Measurements from ENCODE around the gene ZNF543.
A peak's percentile ranks its signal among the peaks of the same experiment; 100 is the strongest.
"Not testable (repeated sequence)": the region's sequence is repeated elsewhere in the genome, so short reads cannot be mapped to it uniquely, and the experiment has no call there.

ZNF543 gene

GRCh38 chr19:57320180-57321084 lies at the start of gene ZNF543:
TSS of gene ZNF543 (plus strand) at chr19:57320472. CDS start at chr19:57320854, 382 bp downstream.
- peak within 1 kb of the TSS; percentile 94 for H2AFZ ChIP-seq
- peaks cover 32% of the 10 kb centered on the region for H3K79me2 ChIP-seq
- TF ChIP-seq, protein P1, sequence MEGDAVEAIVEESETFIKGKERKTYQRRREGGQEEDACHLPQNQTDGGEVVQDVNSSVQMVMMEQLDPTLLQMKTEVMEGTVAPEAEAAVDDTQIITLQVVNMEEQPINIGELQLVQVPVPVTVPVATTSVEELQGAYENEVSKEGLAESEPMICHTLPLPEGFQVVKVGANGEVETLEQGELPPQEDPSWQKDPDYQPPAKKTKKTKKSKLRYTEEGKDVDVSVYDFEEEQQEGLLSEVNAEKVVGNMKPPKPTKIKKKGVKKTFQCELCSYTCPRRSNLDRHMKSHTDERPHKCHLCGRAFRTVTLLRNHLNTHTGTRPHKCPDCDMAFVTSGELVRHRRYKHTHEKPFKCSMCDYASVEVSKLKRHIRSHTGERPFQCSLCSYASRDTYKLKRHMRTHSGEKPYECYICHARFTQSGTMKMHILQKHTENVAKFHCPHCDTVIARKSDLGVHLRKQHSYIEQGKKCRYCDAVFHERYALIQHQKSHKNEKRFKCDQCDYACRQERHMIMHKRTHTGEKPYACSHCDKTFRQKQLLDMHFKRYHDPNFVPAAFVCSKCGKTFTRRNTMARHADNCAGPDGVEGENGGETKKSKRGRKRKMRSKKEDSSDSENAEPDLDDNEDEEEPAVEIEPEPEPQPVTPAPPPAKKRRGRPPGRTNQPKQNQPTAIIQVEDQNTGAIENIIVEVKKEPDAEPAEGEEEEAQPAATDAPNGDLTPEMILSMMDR (IDR thresholded peaks at IDR 0.05), result no peak
- no peaks in the 10 kb centered on the region for H3K36me3 ChIP-seq (ENCODE audit: control insufficient read depth, insufficient read depth, low read length)
- no peaks in the 10 kb centered on the region for H3K9me3 ChIP-seq (ENCODE audit: control insufficient read depth, low read length)
- peak within 1 kb of the TSS; percentile 91 for H3K27ac ChIP-seq
- H3K4me1 ChIP-seq, result peaks cover 3% of the 10 kb centered on the region
- H3K4me2 ChIP-seq (ENCODE audit: low read length), result peak within 1 kb of the TSS; percentile 86
- H3K9ac ChIP-seq, result peak within 1 kb of the TSS; percentile 89
- H3K4me3 ChIP-seq (ENCODE audit: low read depth, low read length), result peak within 1 kb of the TSS; percentile 94
- no peaks in the 10 kb centered on the region for H3K27me3 ChIP-seq (ENCODE audit: control insufficient read depth, insufficient read depth, low read length)

DNA sequence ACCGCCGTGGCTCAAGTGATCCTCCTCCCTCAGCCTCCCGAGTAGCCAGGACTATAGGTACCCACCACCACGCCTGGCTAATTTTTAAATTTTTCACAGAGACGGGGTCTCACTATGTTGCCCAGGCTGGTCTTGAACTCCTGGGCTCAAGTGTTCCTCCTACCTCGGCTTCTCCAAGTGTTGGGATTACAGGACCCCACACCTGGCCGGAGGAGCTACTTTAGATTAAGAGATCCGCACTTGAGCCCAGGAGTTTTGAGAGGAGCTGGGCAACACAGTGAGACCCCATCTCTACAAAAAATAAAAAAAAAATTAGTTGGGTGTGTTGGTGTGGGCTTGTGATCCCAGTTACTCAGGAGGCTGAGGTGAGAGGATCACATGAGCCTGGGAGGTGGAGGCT lies 49.0 kb upstream of the ZNF543 start:
- no peak overlapping the region for H3K9ac ChIP-seq
- TF ChIP-seq, protein P1 (IDR thresholded peaks at IDR 0.05), result no peak
- H3K4me2 ChIP-seq (ENCODE audit: low read length), result no peak overlapping the region
- H3K4me3 ChIP-seq (ENCODE audit: low read depth, low read length), result no peak overlapping the region
- no peaks in the 10 kb centered on the region for H3K27me3 ChIP-seq (ENCODE audit: control insufficient read depth, insufficient read depth, low read length)
- no peak overlapping the region for H2AFZ ChIP-seq
- no peak overlapping the region for H3K27ac ChIP-seq
- H3K4me1 ChIP-seq, result no peaks in the 10 kb centered on the region
- no peaks in the 10 kb centered on the region for H3K79me2 ChIP-seq
- no peaks in the 10 kb centered on the region for H3K36me3 ChIP-seq (ENCODE audit: control insufficient read depth, insufficient read depth, low read length)
- H3K9me3 ChIP-seq (ENCODE audit: control insufficient read depth, low read length), result no peaks in the 10 kb centered on the region

DNA sequence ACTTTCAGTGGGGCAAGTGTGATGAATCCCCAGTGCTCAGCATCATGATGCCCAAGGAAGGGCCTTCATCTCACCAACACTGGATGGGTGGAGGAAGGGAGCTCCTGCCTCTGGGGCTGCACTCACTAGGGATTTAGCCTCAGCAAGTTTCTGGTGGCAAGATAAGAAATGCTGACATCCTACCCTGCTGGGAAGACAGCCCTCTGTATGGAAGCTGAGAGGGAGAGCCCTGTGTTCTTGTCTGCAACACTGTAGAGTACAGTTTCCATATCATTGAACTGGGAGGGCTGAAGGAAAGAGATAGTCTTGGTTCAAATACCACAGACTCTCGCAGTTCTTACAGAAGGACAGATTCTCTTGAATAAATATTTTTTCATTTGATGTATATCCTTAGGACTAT lies 47.3 kb upstream of the ZNF543 start:
- Histone ChIP-seq H3K79me2 (peaks cover under 1% of the 10 kb centered on the region), H3K4me1 (no peaks in the 10 kb centered on the region), H3K27me3 (ENCODE audit: control insufficient read depth, insufficient read depth, low read length) (no peaks in the 10 kb centered on the region), H3K36me3 (ENCODE audit: control insufficient read depth, insufficient read depth, low read length) (no peaks in the 10 kb centered on the region), H3K9ac (no peak overlapping the region), H3K27ac (no peak overlapping the region), H3K9me3 (ENCODE audit: control insufficient read depth, low read length) (no peaks in the 10 kb centered on the region), H3K4me3 (ENCODE audit: low read depth, low read length) (no peak overlapping the region), H2AFZ (no peak overlapping the region), H3K4me2 (ENCODE audit: low read length) (no peak overlapping the region)
- TF ChIP-seq, protein P1 (IDR thresholded peaks at IDR 0.05), result no peak

DNA sequence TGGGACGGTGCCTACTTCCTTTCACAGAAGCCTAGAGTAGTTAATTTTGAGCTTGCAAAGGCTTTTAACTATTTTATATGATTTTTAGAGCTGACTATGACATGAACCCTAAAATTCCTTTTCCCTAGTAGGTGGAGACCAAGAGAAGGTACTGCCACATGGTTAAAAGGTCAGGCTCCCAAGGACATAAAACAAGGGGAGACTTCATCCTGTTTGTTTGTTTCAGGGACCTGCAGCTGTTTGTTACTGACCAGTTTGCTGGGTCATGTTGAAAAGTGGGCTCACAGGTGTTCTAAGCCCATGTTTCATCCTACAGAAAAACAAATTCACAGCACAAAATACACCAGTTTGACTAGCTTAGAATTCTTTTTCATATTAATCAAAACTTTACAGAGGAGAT lies 43.8 kb upstream of the ZNF543 start:
- no peak overlapping the region for H3K9ac ChIP-seq
- no peaks in the 10 kb centered on the region for H3K9me3 ChIP-seq (ENCODE audit: control insufficient read depth, low read length)
- H3K4me2 ChIP-seq (ENCODE audit: low read length), result no peak overlapping the region

DNA sequence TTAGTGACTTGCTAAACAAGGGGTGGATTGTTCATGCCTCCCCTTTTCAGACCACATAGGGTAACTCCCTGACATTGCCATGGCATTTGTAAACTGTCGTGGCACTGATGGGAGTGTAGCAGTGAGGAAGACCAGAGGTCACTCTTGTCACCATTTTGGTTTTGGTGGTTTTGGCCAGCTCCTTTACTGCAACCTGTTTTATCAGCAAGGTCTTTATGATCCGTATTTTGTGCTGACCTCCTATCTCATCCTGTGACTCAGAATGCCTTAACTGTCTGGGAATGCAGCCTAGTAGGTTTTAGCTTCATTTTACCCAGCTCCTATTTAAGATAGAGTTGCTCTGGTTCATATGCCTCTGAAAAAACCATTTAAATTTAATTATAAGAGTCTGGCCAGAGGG lies 41.8 kb upstream of the ZNF543 start:
- H3K9me3 ChIP-seq (ENCODE audit: control insufficient read depth, low read length); H3K27me3 ChIP-seq (ENCODE audit: control insufficient read depth, insufficient read depth, low read length); H3K36me3 ChIP-seq (ENCODE audit: control insufficient read depth, insufficient read depth, low read length); H3K4me2 ChIP-seq (ENCODE audit: low read length); H3K27ac ChIP-seq; H3K9ac ChIP-seq; H2AFZ ChIP-seq; H3K4me3 ChIP-seq (ENCODE audit: low read depth, low read length): not testable (repeated sequence)
- H3K79me2 ChIP-seq, result peaks cover 34% of the 10 kb centered on the region
- H3K4me1 ChIP-seq, result peaks cover 15% of the 10 kb centered on the region

More for the DNA sequence above, 43.8 kb upstream of the ZNF543 start:
- H3K27me3 ChIP-seq (ENCODE audit: control insufficient read depth, insufficient read depth, low read length), result no peaks in the 10 kb centered on the region
- peaks cover 4% of the 10 kb centered on the region for H3K4me1 ChIP-seq
- peaks cover 17% of the 10 kb centered on the region for H3K79me2 ChIP-seq
- TF ChIP-seq, protein P1 (IDR thresholded peaks at IDR 0.05), result no peak
- H2AFZ ChIP-seq, result no peak overlapping the region
- H3K4me3 ChIP-seq (ENCODE audit: low read depth, low read length), result no peak overlapping the region
- H3K36me3 ChIP-seq (ENCODE audit: control insufficient read depth, insufficient read depth, low read length), result no peaks in the 10 kb centered on the region
- H3K27ac ChIP-seq, result no peak overlapping the region

All from parathyroid adenoma (tissue), 2 donors.